EL (cell line): Measurements from ENCODE around the gene BACH2.
A peak's percentile ranks its signal among the peaks of the same experiment; 100 is the strongest.

Experiments
- DNase-seq: peaks from one replicate; pipeline ENCODE4 v3.0.0-alpha.2; 2016

BACH2 gene

GRCh38 chr6:89954721-89955148 is 341.9 kb downstream of the BACH2 start:
- peak; percentile 68 for DNase-seq

- DNase-seq: peak; percentile 92
Measured at GRCh38 chr6:89952686-89953085, 344.0 kb downstream of the BACH2 start.

GRCh38 chr6:89952105-89952671 is 344.5 kb downstream of the BACH2 start:
- DNase-seq: no peak

- DNase-seq: no peak
Measured at GRCh38 chr6:89951574-89952104, 345.0 kb downstream of the BACH2 start.

- peak; percentile 56 for DNase-seq
Measured at GRCh38 chr6:89950879-89951391, 345.7 kb downstream of the BACH2 start.

- DNase-seq: no peak
Measured at GRCh38 chr6:89950446-89950845, 346.2 kb downstream of the BACH2 start.

- no peak for DNase-seq
Measured at GRCh38 chr6:89948876-89949275, 347.8 kb downstream of the BACH2 start.

GRCh38 chr6:89944826-89945407 is 351.7 kb downstream of the BACH2 start:
- DNase-seq: no peak

- DNase-seq: no peak
Measured at GRCh38 chr6:89944181-89944755, 352.4 kb downstream of the BACH2 start.

- DNase-seq: no peak
Measured at GRCh38 chr6:89942601-89943000, 354.0 kb downstream of the BACH2 start.

GRCh38 chr6:89941763-89942497 is 354.7 kb downstream of the BACH2 start:
- no peak for DNase-seq

- DNase-seq: no peak
Measured at GRCh38 chr6:89941031-89941762, 355.4 kb downstream of the BACH2 start.

GRCh38 chr6:89940225-89941027 is 356.2 kb downstream of the BACH2 start:
- DNase-seq: peak; percentile 76

- no peak for DNase-seq
Measured at GRCh38 chr6:89939144-89939543, 357.5 kb downstream of the BACH2 start.

- no peak for DNase-seq
Measured at GRCh38 chr6:89938014-89938413, 358.6 kb downstream of the BACH2 start.

- no peak for DNase-seq
Measured at GRCh38 chr6:89936177-89936576, 360.5 kb downstream of the BACH2 start.

GRCh38 chr6:89934685-89935366 is 361.8 kb downstream of the BACH2 start:
- no peak for DNase-seq

- no peak for DNase-seq
Measured at GRCh38 chr6:89932245-89932802, 364.3 kb downstream of the BACH2 start.

GRCh38 chr6:89930789-89931188 is 365.9 kb downstream of the BACH2 start:
- DNase-seq: no peak

- DNase-seq: no peak
Measured at GRCh38 chr6:89928604-89929003, 368.0 kb downstream of the BACH2 start.
